ENCODE data around the gene CPNE5. TPM values are rescaled to one million over a fixed set of nuclear protein-coding genes. Genes with fewer than 3 reads are reported as not detected.

Gene CPNE5
- total RNA-seq, 4 donors from 2014 or later, result 3.0 to 8.3 (median 3.3) TPM; not detected in 1

DNA sequence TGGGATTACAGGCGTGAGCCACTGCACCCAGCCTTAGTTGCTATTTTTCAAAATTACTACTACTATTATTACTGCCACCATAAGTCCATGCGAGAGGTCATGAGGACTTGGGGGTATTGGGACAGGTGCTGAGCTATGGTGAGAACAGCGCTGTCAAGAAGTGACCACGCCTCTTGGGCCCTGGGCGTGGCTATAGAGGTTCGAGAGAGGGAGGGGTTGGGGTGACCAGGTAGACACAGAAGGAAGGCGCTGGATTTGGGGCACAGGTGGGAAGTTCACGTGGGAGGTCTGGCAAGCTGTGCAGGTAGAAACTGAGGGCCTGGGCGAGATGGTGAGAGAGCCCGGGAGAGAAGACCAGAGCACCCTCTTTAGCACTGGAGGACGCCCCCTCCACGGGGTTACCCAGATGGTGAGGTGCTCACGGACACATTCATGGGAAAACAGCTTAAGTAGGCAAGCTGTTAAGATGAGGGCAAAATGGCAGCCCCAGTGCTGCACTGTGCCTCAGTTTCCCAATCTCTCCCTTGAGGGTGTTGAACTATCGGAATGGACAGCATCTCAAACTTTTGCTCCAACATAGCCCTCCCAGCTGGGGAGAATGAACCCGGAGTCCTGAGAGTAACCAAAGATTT, 80.6 kb downstream of the CPNE5 start:
- Histone ChIP-seq H3K27ac (peak overlapping the region; percentile 22 to 63 (median 31)), H3K27me3 (no peaks in the 10 kb centered on the region), H3K4me1 (peaks cover 6 to 59% (median 23%) of the 10 kb centered on the region in 4 donors), H3K9me3 (no peaks in the 10 kb centered on the region), H3K4me3 (no peak overlapping the region), H3K36me3 (no peaks in the 10 kb centered on the region)
- intact Hi-C loops (cut with DNase I; ENCODE audit: low total_unique reads), result loop anchor here (5.0 to 10.0 kb wide), 2 partner anchors 74 to 141 kb away; no protein-coding TSS in a partner anchor
- in situ Hi-C loops (cut with MboI; ENCODE audit: low pct_ligation_motif_present in 1 of 4, low pct_unique_long_range_greater_than_20kb in 1 of 4, low sequenced_read_pairs in 3 of 4), result loop anchor here (10.0 to 25.0 kb wide), 5 partner anchors 134 to 454 kb away; partner anchors contain the start of gene FGD2 (in 1 of the 4)
- no peak for TF ChIP-seq EP300 (IDR thresholded peaks at IDR 0.05; ENCODE audit: low read depth)
- DNase-seq, result peak; percentile 76
- WGBS, 2 donors (ENCODE audit: low coverage in 1 of 2), result 49% methylated on average over 15 of the region's 15 CpGs; no CpG with 5 or more reads in 1 of the 2 donors

GRCh38 chr6:36757943-36758508, 81.2 kb downstream of the CPNE5 start:
- WGBS, 2 donors (ENCODE audit: low coverage in 1 of 2), result 78 to 97% methylated on average over 4 to 6 of the region's 6 CpGs
- peak overlapping the region; percentile 43 to 79 (median 60) for H3K27ac ChIP-seq
- intact Hi-C loops (cut with DNase I; ENCODE audit: low total_unique reads), result loop anchor here (5.0 to 10.0 kb wide), 2 partner anchors 73 to 141 kb away; no protein-coding TSS in a partner anchor
- TF ChIP-seq POLR2A (IDR thresholded peaks at IDR 0.05) (no peak), POLR2AphosphoS5 (IDR thresholded peaks at IDR 0.05) (no peak)
- H3K4me1 ChIP-seq, result peaks cover 6 to 66% (median 28%) of the 10 kb centered on the region in 4 donors
- no peak overlapping the region for H3K4me3 ChIP-seq
- in situ Hi-C loops (cut with MboI; ENCODE audit: low pct_ligation_motif_present in 1 of 4, low pct_unique_long_range_greater_than_20kb in 1 of 4, low sequenced_read_pairs in 3 of 4), result loop anchor here (10.0 to 25.0 kb wide), 5 partner anchors 133 to 454 kb away; partner anchors contain the start of gene FGD2 (in 1 of the 4)
- no peaks in the 10 kb centered on the region for H3K9me3 ChIP-seq
- no peaks in the 10 kb centered on the region for H3K36me3 ChIP-seq
- no peak for DNase-seq
- H3K27me3 ChIP-seq, result no peaks in the 10 kb centered on the region

GRCh38 chr6:36757206-36757605, 82.0 kb downstream of the CPNE5 start:
- Histone ChIP-seq H3K36me3 (no peaks in the 10 kb centered on the region), H3K4me1 (peaks cover 14 to 74% (median 36%) of the 10 kb centered on the region in 4 donors), H3K9me3 (no peaks in the 10 kb centered on the region), H3K27ac (peak overlapping the region; percentile 43 to 79 (median 60)), H3K4me3 (no peak overlapping the region), H3K27me3 (no peaks in the 10 kb centered on the region)
- intact Hi-C loops (cut with DNase I; ENCODE audit: low total_unique reads), result loop anchor here (5.0 to 10.0 kb wide), 2 partner anchors 72 to 140 kb away; no protein-coding TSS in a partner anchor
- 61% methylated on average over 4 of the region's 4 CpGs; no CpG with 5 or more reads in 1 of the 2 donors for WGBS, 2 donors (ENCODE audit: low coverage in 1 of 2)
- DNase-seq, result peak; percentile 58
- in situ Hi-C loops (cut with MboI; ENCODE audit: low pct_ligation_motif_present in 1 of 4, low pct_unique_long_range_greater_than_20kb in 1 of 4, low sequenced_read_pairs in 3 of 4), result loop anchor here (10.0 to 25.0 kb wide), 5 partner anchors 132 to 455 kb away; partner anchors contain the start of gene FGD2 (in 1 of the 4)
- TF ChIP-seq, protein P1, sequence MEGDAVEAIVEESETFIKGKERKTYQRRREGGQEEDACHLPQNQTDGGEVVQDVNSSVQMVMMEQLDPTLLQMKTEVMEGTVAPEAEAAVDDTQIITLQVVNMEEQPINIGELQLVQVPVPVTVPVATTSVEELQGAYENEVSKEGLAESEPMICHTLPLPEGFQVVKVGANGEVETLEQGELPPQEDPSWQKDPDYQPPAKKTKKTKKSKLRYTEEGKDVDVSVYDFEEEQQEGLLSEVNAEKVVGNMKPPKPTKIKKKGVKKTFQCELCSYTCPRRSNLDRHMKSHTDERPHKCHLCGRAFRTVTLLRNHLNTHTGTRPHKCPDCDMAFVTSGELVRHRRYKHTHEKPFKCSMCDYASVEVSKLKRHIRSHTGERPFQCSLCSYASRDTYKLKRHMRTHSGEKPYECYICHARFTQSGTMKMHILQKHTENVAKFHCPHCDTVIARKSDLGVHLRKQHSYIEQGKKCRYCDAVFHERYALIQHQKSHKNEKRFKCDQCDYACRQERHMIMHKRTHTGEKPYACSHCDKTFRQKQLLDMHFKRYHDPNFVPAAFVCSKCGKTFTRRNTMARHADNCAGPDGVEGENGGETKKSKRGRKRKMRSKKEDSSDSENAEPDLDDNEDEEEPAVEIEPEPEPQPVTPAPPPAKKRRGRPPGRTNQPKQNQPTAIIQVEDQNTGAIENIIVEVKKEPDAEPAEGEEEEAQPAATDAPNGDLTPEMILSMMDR (IDR thresholded peaks at IDR 0.05), result no peak
- no peak for TF ChIP-seq POLR2AphosphoS5 (IDR thresholded peaks at IDR 0.05)
- TF ChIP-seq POLR2A (IDR thresholded peaks at IDR 0.05), result no peak
- no peak for TF ChIP-seq EP300 (IDR thresholded peaks at IDR 0.05; ENCODE audit: low read depth)

GRCh38 chr6:36756786-36757185, 82.5 kb downstream of the CPNE5 start:
- WGBS, 2 donors (ENCODE audit: low coverage in 1 of 2), result 54 to 75% methylated on average over 5 to 8 of the region's 8 CpGs
- H3K27me3 ChIP-seq, result no peaks in the 10 kb centered on the region
- H3K4me3 ChIP-seq, result no peak overlapping the region
- TF ChIP-seq EP300 (IDR thresholded peaks at IDR 0.05; ENCODE audit: low read depth) (no peak), POLR2A (IDR thresholded peaks at IDR 0.05) (no peak), POLR2AphosphoS5 (IDR thresholded peaks at IDR 0.05) (no peak)
- intact Hi-C loops (cut with DNase I; ENCODE audit: low total_unique reads), result loop anchor here (5.0 to 10.0 kb wide), 2 partner anchors 72 to 139 kb away; no protein-coding TSS in a partner anchor
- DNase-seq, result no peak
- peak overlapping the region; percentile 43 to 79 (median 60) for H3K27ac ChIP-seq
- H3K4me1 ChIP-seq, result peaks cover 18 to 78% (median 41%) of the 10 kb centered on the region in 4 donors
- H3K9me3 ChIP-seq, result no peaks in the 10 kb centered on the region
- in situ Hi-C loops (cut with MboI; ENCODE audit: low pct_ligation_motif_present in 1 of 4, low pct_unique_long_range_greater_than_20kb in 1 of 4, low sequenced_read_pairs in 3 of 4), result loop anchor here (10.0 to 25.0 kb wide), 5 partner anchors 132 to 456 kb away; partner anchors contain the start of gene FGD2 (in 1 of the 4)
- H3K36me3 ChIP-seq, result no peaks in the 10 kb centered on the region

DNA sequence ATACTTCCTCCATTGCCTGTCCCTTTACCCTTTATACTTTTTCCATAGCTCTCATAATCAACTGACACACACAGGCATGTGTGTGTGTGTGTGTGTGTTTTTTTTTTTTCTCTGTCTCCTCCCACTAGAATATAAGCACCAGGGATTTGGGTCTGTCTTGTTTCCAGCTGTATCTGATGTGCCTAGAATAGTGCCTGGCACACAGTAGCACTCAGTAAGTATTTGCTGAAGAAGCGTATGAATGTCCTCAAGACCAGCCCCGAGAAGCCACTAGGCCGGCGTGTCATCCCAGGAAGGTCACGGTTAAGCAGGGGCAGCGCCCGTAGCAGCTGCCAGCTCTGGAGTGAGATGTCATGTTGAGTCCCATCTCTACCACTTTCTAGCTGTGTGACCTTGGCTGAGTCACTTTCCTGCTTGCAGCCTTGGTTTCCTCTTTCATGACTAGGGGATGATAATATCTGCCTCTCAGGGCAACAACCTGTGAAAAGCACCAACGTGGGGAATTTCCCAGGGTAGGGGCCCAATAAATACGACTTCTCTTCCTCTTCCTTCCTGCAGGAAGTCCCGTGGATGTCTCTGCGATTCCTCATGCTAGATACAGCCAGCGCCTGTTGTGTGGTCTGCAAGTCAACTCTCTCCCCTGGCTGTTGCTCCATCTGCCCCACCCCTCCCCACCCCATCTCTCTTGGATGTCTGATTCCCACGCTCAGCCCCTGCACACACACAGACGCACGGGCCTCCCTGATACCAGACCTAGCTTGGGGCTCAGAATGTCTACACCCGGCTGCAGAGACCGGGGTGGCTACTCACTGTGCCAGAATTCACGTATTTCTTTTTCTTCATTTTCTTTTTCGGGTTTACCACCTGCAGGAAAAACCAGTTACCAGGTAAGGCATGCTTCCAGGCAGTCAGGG, 83.6 kb downstream of the CPNE5 start:
- TF ChIP-seq, protein P1 (IDR thresholded peaks at IDR 0.05), result no peak
- TF ChIP-seq EP300 (IDR thresholded peaks at IDR 0.05; ENCODE audit: low read depth) (no peak), POLR2AphosphoS5 (IDR thresholded peaks at IDR 0.05) (no peak), POLR2A (IDR thresholded peaks at IDR 0.05) (no peak)
- peak; percentile 52 for DNase-seq
- Histone ChIP-seq H3K4me3 (no peak overlapping the region), H3K4me1 (peaks cover 22 to 88% (median 45%) of the 10 kb centered on the region in 4 donors), H3K27ac (peak overlapping the region; percentile 31 to 79 (median 60)), H3K36me3 (no peaks in the 10 kb centered on the region), H3K9me3 (no peaks in the 10 kb centered on the region), H3K27me3 (no peaks in the 10 kb centered on the region)
- intact Hi-C loops (cut with DNase I; ENCODE audit: low total_unique reads) (loop anchor here (5.0 to 10.0 kb wide), 2 partner anchors 71 to 138 kb away; no protein-coding TSS in a partner anchor), in situ Hi-C loops (cut with MboI; ENCODE audit: low pct_ligation_motif_present in 1 of 4, low pct_unique_long_range_greater_than_20kb in 1 of 4, low sequenced_read_pairs in 3 of 4) (loop anchor here (10.0 to 25.0 kb wide), 5 partner anchors 131 to 457 kb away; partner anchors contain the start of gene FGD2 (in 1 of the 4))
- 11 to 41% methylated on average over 2 to 19 of the region's 19 CpGs for WGBS, 2 donors (ENCODE audit: low coverage in 1 of 2)

Data from transverse colon (tissue), 4 donors.